ENCODE measurements around the gene CYLD. TPM values are rescaled to one million over a fixed set of nuclear protein-coding genes. Genes with fewer than 3 reads are reported as not detected.
A peak's percentile ranks its signal among the peaks of the same experiment; 100 is the strongest.

The CYLD gene
- total RNA-seq, 1 experiment from 2014 or later: 5.0 TPM

GRCh38 chr16:50841081-50841886 is 99.4 kb downstream of the CYLD start:
- Histone ChIP-seq H3K27me3 (ENCODE audit: control insufficient read depth, insufficient read depth, low read length) (no peaks in the 10 kb centered on the region; the same call in 1 of the 2 replicates), H3K4me3 (ENCODE audit: insufficient read depth, low read depth, low read length) (no peak overlapping the region; the same call in 1 of the 2 replicates), H3K36me3 (replicated peaks; ENCODE audit: control insufficient read depth, insufficient read depth, low read length) (no peaks in the 10 kb centered on the region)
- DNase-seq: peak; percentile 78

- peak; percentile 42 for DNase-seq
- H3K27me3 ChIP-seq (ENCODE audit: control insufficient read depth, insufficient read depth, low read length): no peaks in the 10 kb centered on the region; the same call in 1 of the 2 replicates
- H3K4me3 ChIP-seq (ENCODE audit: insufficient read depth, low read depth, low read length): no peak overlapping the region
- H3K36me3 ChIP-seq (replicated peaks; ENCODE audit: control insufficient read depth, insufficient read depth, low read length): no peaks in the 10 kb centered on the region
Measured at GRCh38 chr16:50842013-50842505, 100.2 kb downstream of the CYLD start.

GRCh38 chr16:50842589-50842988 is 100.7 kb downstream of the CYLD start:
- no peaks in the 10 kb centered on the region for H3K36me3 ChIP-seq (replicated peaks; ENCODE audit: control insufficient read depth, insufficient read depth, low read length)
- H3K4me3 ChIP-seq (ENCODE audit: insufficient read depth, low read depth, low read length): no peak overlapping the region
- DNase-seq: no peak
- no peaks in the 10 kb centered on the region; the same call in 1 of the 2 replicates for H3K27me3 ChIP-seq (ENCODE audit: control insufficient read depth, insufficient read depth, low read length)

- H3K4me3 ChIP-seq (ENCODE audit: insufficient read depth, low read depth, low read length): no peak overlapping the region
- H3K36me3 ChIP-seq (replicated peaks; ENCODE audit: control insufficient read depth, insufficient read depth, low read length): no peaks in the 10 kb centered on the region
- H3K27me3 ChIP-seq (ENCODE audit: control insufficient read depth, insufficient read depth, low read length): no peaks in the 10 kb centered on the region; the same call in 1 of the 2 replicates
- DNase-seq: no peak
Measured at GRCh38 chr16:50844840-50845239, 103.0 kb downstream of the CYLD start.

GRCh38 chr16:50845296-50845695 is 103.4 kb downstream of the CYLD start:
- Histone ChIP-seq H3K36me3 (replicated peaks; ENCODE audit: control insufficient read depth, insufficient read depth, low read length) (no peaks in the 10 kb centered on the region), H3K4me3 (ENCODE audit: insufficient read depth, low read depth, low read length) (no peak overlapping the region), H3K27me3 (ENCODE audit: control insufficient read depth, insufficient read depth, low read length) (no peaks in the 10 kb centered on the region; the same call in 1 of the 2 replicates)
- no peak for DNase-seq

- H3K27me3 ChIP-seq (ENCODE audit: control insufficient read depth, insufficient read depth, low read length): no peaks in the 10 kb centered on the region; the same call in 1 of the 2 replicates
- H3K36me3 ChIP-seq (replicated peaks; ENCODE audit: control insufficient read depth, insufficient read depth, low read length): no peaks in the 10 kb centered on the region
- H3K4me3 ChIP-seq (ENCODE audit: insufficient read depth, low read depth, low read length): no peak overlapping the region
- no peak for DNase-seq
Measured at GRCh38 chr16:50846511-50846910, 104.6 kb downstream of the CYLD start.

- DNase-seq: no peak
- Histone ChIP-seq H3K36me3 (replicated peaks; ENCODE audit: control insufficient read depth, insufficient read depth, low read length) (no peaks in the 10 kb centered on the region), H3K27me3 (ENCODE audit: control insufficient read depth, insufficient read depth, low read length) (no peaks in the 10 kb centered on the region; the same call in 1 of the 2 replicates), H3K4me3 (ENCODE audit: insufficient read depth, low read depth, low read length) (no peak overlapping the region)
Measured at GRCh38 chr16:50847166-50847565, 105.3 kb downstream of the CYLD start.

- Histone ChIP-seq H3K36me3 (replicated peaks; ENCODE audit: control insufficient read depth, insufficient read depth, low read length) (no peaks in the 10 kb centered on the region), H3K4me3 (ENCODE audit: insufficient read depth, low read depth, low read length) (no peak overlapping the region), H3K27me3 (ENCODE audit: control insufficient read depth, insufficient read depth, low read length) (no peaks in the 10 kb centered on the region)
- DNase-seq: no peak
Measured at GRCh38 chr16:50848755-50849514, 107.0 kb downstream of the CYLD start.

Other genes starting within 250 kb of the CYLD start
- 1.1 and 1.2 TPM in 2 replicates for gene NKD1, start 193.7 kb upstream of the CYLD start, total RNA-seq (2014; rRNA removed; shearing (Covaris generic))
- not detected in 2 replicates for gene SNX20, start 60.8 kb upstream of the CYLD start, total RNA-seq (2014; rRNA removed; shearing (Covaris generic))
- 0.33 TPM in 1 of 2 replicates, not detected in the other for gene NOD2, start 48.5 kb upstream of the CYLD start, total RNA-seq (2014; rRNA removed; shearing (Covaris generic))

Measured in H7 (cell line).